Ovary (tissue), 9 donors: ENCODE measurements around the gene GDPGP1. TPM values are rescaled to one million over a fixed set of nuclear protein-coding genes. Genes with fewer than 3 reads are reported as not detected.

ENCODE experiments used
- DNase-seq, 5 donors: peaks; one replicate each; pipeline ENCODE4 v3.0.0-alpha.2; 2019 to 2020
- H3K27ac ChIP-seq, 2 donors: fragments of 200-600 bp; one replicate each; pipeline versions ENCODE4 v1.5.1 to v1.8.0; 2019 to 2022
- H3K27me3 ChIP-seq: fragments of 200-600 bp; one replicate; pipeline ENCODE4 v1.8.0; 2022
- H3K36me3 ChIP-seq: fragments of 200-600 bp; sonication (generic); one replicate; pipeline ENCODE4 v1.5.1; 2019
- H3K4me1 ChIP-seq: one replicate; pipeline ENCODE4 v1.8.1; 2013; ENCODE audit warnings: mild to moderate bottlenecking, moderate library complexity; ENCODE audit not compliant: insufficient read depth
- H3K4me3 ChIP-seq: fragments of 200-600 bp; sonication (generic); one replicate; pipeline ENCODE4 v1.5.1; 2017
- H3K9me3 ChIP-seq, 2 donors: fragments of 200-600 bp in 1 of 2; sonication (generic) in 1 of 2; one replicate each; pipeline versions ENCODE4 v1.5.1 to v1.8.1; 2013 to 2019; ENCODE audit warnings: mild to moderate bottlenecking in 1 of 2, moderate library complexity in 1 of 2
- CTCF ChIP-seq, 3 donors: fragments of 450-650 bp in 2 of 3; fragments of 200-600 bp in 1 of 3; IDR thresholded peaks; one replicate each; pipeline versions ENCODE4 v1.5.1 to v1.8.0; 2016 to 2022; ENCODE audit warnings: antibody characterized with exemption in 3 of 3, mild to moderate bottlenecking in 1 of 3
- EP300 ChIP-seq: sonication (generic); formaldehyde crosslinking; IDR thresholded peaks from one replicate; pipeline ENCODE4 v1.6.1; 2017; ENCODE audit warnings: antibody characterized with exemption
- POLR2A ChIP-seq: fragments of 450-650 bp; IDR thresholded peaks from one replicate; pipeline ENCODE4 v1.6.1; 2017; ENCODE audit warnings: antibody characterized with exemption, mild to moderate bottlenecking, moderate library complexity
- WGBS, 3 donors: extraction: QIAGEN DNeasy Blood & Tissue Kit in 1 of 3; methylation state at CpG; one replicate each; pipeline versions ENCODE4 v1.1.5 to v1.1.7; 2013 to 2017; 5-methylcytosine and 5-hydroxymethylcytosine counted together
- intact Hi-C, 4 donors: fragments of 100-400 bp; cut with DNase I; formaldehyde crosslinking; loops; one replicate each; pipeline versions ENCODE4 v1.11.0 to v1.15.1; 2022 to 2023
- polyA plus RNA-seq, 2 donors: library from polyadenylated mRNA; stranded (reverse); fragments of 200-250 nt in 1 of 2; fragments of 350-450 nt in 1 of 2; fragmentation: Illumina TruSeq in 1 of 2; extraction: RNeasy Lipid Tissue Mini Kit (QIAGEN cat#74804) in 1 of 2; gene quantifications; one replicate each; pipeline ENCODE4 v1.2.3, GENCODE V29; 2013 to 2014
- total RNA-seq, 7 donors: library from RNA; depleted of rRNA in 2 of 7; stranded (reverse); fragments of >200 nt in 2 of 7; fragmentation: NEBNext Ultra II Directional in 3 of 7; extraction: Animal tissue kit (Norgen Biotek cat#: 25700) in 3 of 7; gene quantifications; one replicate each; pipeline versions ENCODE4 v1.1.0 to v1.2.4, GENCODE V29; 2016 to 2023
- donor health status: DM: no; HTN: no; CAD: no; lungs with moderate emphysema.
- donor health status: DM: no; HTN: no; CAD: no.
- donor health status: Bipolar disorder and iron deficiency.
- donor health status: DM: yes; HTN: yes; CAD: no.
- donor health status: DM: no; HTN: no; CAD: no.
- donor health status: DM: yes; HTN: yes; CAD: no.

GDPGP1 gene
- total and polyA plus RNA-seq, 9 donors = 2.0 to 9.3 (median 5.8) TPM

GRCh38 chr15:90233387-90234095 is 468 bp upstream of the GDPGP1 start, which contains the start of gene CIB1:
TSS of gene CIB1 (minus strand) at chr15:90233941. CDS start at chr15:90233885, 56 bp downstream.
- Histone ChIP-seq H3K27me3 (no peaks in the 10 kb centered on the region), H3K27ac (peak within 1 kb of the TSS; percentile 74 to 77), H3K36me3 (no peaks in the 10 kb centered on the region), H3K9me3 (no peaks in the 10 kb centered on the region), H3K4me1 (peaks cover 4% of the 10 kb centered on the region), H3K4me3 (peak within 1 kb of the TSS; percentile 78)
- TF ChIP-seq POLR2A = peak; percentile 59
- TF ChIP-seq EP300 = no peak
- peak in 2 of 3 donors; percentile 3 to 46 for TF ChIP-seq CTCF (IDR thresholded peaks at IDR 0.05)
- peak; percentile 97 to 99 (median 98) for DNase-seq
- 0 to 1% (median 0%) methylated on average over 39 to 63 of the region's 63 CpGs for WGBS, 3 donors
- intact Hi-C loops = loop anchor here in 1 of 4 donors (5.0 kb wide), 1 partner anchor 71 kb away; no protein-coding TSS in a partner anchor

GRCh38 chr15:90239371-90239770 is 5.4 kb downstream of the GDPGP1 start:
- Histone ChIP-seq H3K27ac (no peak overlapping the region), H3K4me3 (no peak overlapping the region), H3K27me3 (no peaks in the 10 kb centered on the region), H3K36me3 (no peaks in the 10 kb centered on the region), H3K4me1 (peaks cover 1% of the 10 kb centered on the region), H3K9me3 (no peaks in the 10 kb centered on the region)
- DNase-seq = no peak
- intact Hi-C loops = no loop called here
- TF ChIP-seq CTCF (IDR thresholded peaks at IDR 0.05) (no peak), POLR2A (no peak), EP300 (no peak)
- 78 to 92% (median 82%) methylated on average over 3 of the region's 3 CpGs for WGBS, 3 donors

- TF ChIP-seq EP300 (no peak), CTCF (IDR thresholded peaks at IDR 0.05) (no peak), POLR2A (no peak)
- Histone ChIP-seq H3K4me1 (no peaks in the 10 kb centered on the region), H3K27me3 (no peaks in the 10 kb centered on the region), H3K27ac (no peak overlapping the region), H3K4me3 (no peak overlapping the region), H3K9me3 (no peaks in the 10 kb centered on the region), H3K36me3 (no peaks in the 10 kb centered on the region)
- intact Hi-C loops = no loop called here
- 88 to 96% (median 89%) methylated on average over 8 of the region's 8 CpGs for WGBS, 3 donors
- DNase-seq = no peak
Measured at GRCh38 chr15:90240856-90241255, 6.8 kb downstream of the GDPGP1 start.

GRCh38 chr15:90241343-90242192 is 7.6 kb downstream of the GDPGP1 start:
- intact Hi-C loops = no loop called here
- WGBS, 3 donors = 77 to 80% (median 79%) methylated on average over 22 of the region's 22 CpGs
- no peak overlapping the region for H3K27ac ChIP-seq
- TF ChIP-seq CTCF (IDR thresholded peaks at IDR 0.05) (no peak), EP300 (no peak), POLR2A (no peak)
- H3K9me3 ChIP-seq = no peaks in the 10 kb centered on the region
- H3K27me3 ChIP-seq = no peaks in the 10 kb centered on the region
- no peak for DNase-seq
- no peaks in the 10 kb centered on the region for H3K4me1 ChIP-seq
- H3K36me3 ChIP-seq = no peaks in the 10 kb centered on the region
- no peak overlapping the region for H3K4me3 ChIP-seq
